Activated naive CD4-positive, alpha-beta T cell treated with anti-CD3 and anti-CD28 coated beads, Interleukin-2, amount 50 U/mL, for 24 hours (primary cell): ENCODE data around the gene GAS6.
"Not testable (repeated sequence)": the region's sequence is repeated elsewhere in the genome, so short reads cannot be mapped to it uniquely, and the experiment has no call there.

Source experiments
- H3K27ac Mint-ChIP-seq: one replicate; pipeline ENCODE4 v1.8.0; 2021; ENCODE audit warnings: mild to moderate bottlenecking, mixed read lengths
- H3K27me3 Mint-ChIP-seq: one replicate; pipeline ENCODE4 v1.8.0; 2021; ENCODE audit warnings: mixed read lengths
- H3K36me3 Mint-ChIP-seq: one replicate; pipeline ENCODE4 v1.8.0; 2021; ENCODE audit warnings: mixed read lengths
- H3K4me1 Mint-ChIP-seq: one replicate; pipeline ENCODE4 v1.8.0; 2021; ENCODE audit warnings: mixed read lengths
- H3K4me3 Mint-ChIP-seq: one replicate; pipeline ENCODE4 v1.8.0; 2021; ENCODE audit warnings: mild to moderate bottlenecking, mixed read lengths
- H3K9me3 Mint-ChIP-seq: one replicate; pipeline ENCODE4 v1.8.0; 2021; ENCODE audit warnings: mixed read lengths

The GAS6 gene

DNA sequence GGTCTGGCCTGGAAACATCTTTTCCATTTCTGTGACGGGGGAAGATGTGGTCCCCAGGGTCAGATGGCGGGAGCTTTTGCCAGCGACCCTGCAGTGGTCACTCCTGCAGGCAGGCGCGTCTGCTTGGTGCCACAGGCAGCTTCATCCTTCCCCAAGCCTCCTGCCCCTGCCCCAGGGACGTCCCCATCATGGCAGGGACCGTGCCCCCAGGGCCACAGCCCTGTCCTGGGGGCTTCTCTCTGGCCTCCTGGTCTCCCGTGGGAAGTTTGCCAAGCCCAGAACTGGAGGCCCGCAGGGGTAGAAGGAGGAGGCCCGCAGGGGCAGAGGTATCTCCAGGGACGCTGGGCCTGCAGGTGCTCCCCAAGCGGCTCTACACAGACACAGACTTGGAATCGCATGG lies 57.4 kb downstream of the GAS6 start:
- no peak overlapping the region for H3K27ac Mint-ChIP-seq
- no peaks in the 10 kb centered on the region for H3K9me3 Mint-ChIP-seq
- H3K36me3 Mint-ChIP-seq: no peaks in the 10 kb centered on the region
- H3K4me1 Mint-ChIP-seq: no peaks in the 10 kb centered on the region
- H3K27me3 Mint-ChIP-seq: no peaks in the 10 kb centered on the region
- no peak overlapping the region for H3K4me3 Mint-ChIP-seq

DNA sequence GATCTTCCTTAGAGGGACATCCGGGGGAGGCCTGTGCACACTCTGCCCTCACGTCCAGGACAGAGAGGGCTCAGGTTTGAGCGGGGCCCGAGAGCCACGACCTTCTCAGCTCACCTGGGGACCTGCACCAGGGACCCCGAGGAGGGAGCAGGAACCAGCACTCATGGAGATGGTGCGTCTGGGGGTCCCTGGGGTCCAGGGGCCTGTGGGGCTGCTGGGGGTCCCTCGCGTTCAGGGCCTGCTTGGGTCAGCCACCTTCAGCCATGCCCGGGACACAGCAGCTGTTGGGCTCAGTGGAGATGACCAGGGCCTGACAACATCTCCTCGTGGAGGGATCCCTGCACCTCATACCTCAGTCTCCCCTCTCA lies 57.8 kb downstream of the GAS6 start:
- Mint-ChIP-seq H3K27me3 (no peaks in the 10 kb centered on the region), H3K36me3 (no peaks in the 10 kb centered on the region), H3K27ac (no peak overlapping the region), H3K9me3 (no peaks in the 10 kb centered on the region), H3K4me3 (no peak overlapping the region), H3K4me1 (no peaks in the 10 kb centered on the region)

DNA sequence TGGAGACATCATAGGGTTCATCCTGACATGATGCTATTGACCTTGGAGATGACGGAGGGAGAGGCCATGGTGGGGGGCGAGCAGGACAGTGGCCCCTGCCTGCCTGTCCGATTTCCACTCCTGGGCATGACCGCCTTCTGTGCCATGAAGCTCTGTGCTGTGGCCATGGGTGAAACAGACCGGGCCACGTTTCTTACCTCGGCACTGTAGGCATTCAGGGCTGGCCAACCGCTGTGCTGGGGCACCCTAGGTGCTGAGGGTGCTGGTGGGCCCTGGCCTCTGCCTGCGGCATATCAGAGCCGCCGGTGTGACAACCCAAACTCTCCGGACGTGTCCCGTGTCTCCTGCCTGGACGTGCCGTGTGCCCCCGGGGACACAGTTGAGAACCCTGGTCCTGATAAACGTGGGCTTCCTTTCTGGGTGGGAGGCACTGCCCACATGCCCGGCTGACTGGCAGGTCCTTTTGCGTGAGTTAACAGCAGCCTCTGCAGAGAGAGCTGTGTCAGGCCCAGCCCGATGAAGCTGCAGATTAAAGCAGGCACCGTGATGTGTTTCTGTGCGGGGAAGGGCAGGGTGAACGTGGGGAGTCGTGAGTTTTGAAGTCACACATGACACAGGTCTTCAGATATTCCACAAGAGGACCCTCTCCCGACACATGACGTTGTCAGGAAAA lies 58.3 kb downstream of the GAS6 start:
- Mint-ChIP-seq H3K4me1 (no peaks in the 10 kb centered on the region), H3K9me3 (no peaks in the 10 kb centered on the region), H3K27me3 (no peaks in the 10 kb centered on the region), H3K36me3 (no peaks in the 10 kb centered on the region), H3K4me3 (no peak overlapping the region), H3K27ac (no peak overlapping the region)

DNA sequence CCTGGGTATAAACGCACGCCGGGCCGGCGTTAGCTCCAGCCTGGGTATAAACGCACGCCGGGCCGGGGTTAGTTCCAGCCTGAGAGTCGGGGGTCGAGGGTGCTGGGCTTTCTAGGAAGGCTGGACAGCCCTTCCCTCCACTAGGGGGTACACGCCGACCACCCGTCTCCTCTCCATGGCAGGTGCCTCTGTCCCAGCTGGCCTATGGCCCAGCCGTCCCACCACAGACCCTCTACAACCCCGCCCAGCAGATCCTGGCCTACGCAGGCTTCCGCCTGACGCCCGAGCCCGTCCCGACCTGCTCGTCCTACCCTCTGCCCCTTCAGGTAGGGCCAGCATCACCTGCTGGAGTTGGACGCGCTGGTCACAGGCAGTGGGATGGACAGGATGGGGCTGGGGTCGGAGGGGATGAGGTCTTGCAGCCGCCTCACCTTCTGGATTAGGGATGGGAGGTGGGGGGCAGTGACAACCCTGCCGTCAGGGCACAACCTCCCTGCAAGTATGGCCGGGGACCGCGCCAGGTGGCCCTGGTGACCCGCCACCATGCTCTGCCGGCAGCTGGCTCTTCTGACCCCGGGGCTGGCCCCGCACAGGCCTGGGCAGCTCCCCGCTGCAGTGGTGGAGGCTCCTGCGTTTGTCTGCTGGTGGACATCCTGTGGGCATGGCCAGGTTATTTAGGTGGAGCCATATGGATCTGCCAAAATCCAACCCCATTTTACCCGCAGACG lies 59.0 kb downstream of the GAS6 start:
- Mint-ChIP-seq H3K4me3 (no peak overlapping the region), H3K36me3 (no peaks in the 10 kb centered on the region), H3K27ac (no peak overlapping the region), H3K4me1 (no peaks in the 10 kb centered on the region), H3K9me3 (no peaks in the 10 kb centered on the region), H3K27me3 (no peaks in the 10 kb centered on the region)

DNA sequence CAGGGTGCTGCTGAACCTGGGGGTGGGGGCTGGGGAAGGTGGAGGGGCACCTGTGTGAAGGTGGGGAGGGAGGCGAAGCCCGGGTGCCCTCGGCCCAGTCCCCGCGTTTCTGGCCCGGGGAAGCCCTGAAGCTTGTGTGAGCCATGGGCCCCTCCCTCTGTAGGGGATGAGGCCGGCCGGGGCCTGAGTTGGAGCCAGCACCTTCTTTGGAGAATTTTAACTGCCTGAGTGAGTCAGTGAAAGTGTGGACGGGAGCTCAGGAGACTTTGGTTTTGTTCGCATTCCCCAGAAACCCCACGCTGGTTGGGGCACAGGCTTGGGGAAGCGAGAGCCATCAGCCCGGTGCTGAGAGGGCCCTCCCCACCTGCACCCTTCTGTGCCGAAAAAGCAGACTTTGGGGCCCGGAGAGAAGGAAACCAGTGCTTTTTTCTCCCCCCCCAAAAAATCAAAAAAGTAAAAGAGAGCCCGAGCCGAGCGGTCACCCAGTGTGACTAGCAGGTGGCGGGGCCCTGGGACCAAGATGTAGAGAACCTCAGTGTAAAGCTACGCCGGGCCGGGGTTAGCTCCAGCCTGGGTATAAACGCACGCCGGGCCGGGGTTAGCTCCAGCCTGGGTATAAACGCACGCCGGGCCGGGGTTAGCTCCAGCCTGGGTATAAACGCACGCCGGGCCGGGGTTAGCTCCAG lies 59.7 kb downstream of the GAS6 start:
- H3K4me3 Mint-ChIP-seq: no peak overlapping the region
- H3K36me3 Mint-ChIP-seq: no peaks in the 10 kb centered on the region
- no peaks in the 10 kb centered on the region for H3K4me1 Mint-ChIP-seq
- no peak overlapping the region for H3K27ac Mint-ChIP-seq
- H3K9me3 Mint-ChIP-seq: no peaks in the 10 kb centered on the region
- no peaks in the 10 kb centered on the region for H3K27me3 Mint-ChIP-seq

GRCh38 chr13:113803409-113804016 lies 60.4 kb downstream of the GAS6 start:
- Mint-ChIP-seq H3K36me3 (no peaks in the 10 kb centered on the region), H3K27ac (no peak overlapping the region), H3K9me3 (no peaks in the 10 kb centered on the region), H3K4me3 (no peak overlapping the region), H3K4me1 (no peaks in the 10 kb centered on the region), H3K27me3 (no peaks in the 10 kb centered on the region)

- H3K36me3 Mint-ChIP-seq: no peaks in the 10 kb centered on the region
These were observed 61.1 kb downstream of the GAS6 start for GRCh38 chr13:113802761-113803160.

DNA sequence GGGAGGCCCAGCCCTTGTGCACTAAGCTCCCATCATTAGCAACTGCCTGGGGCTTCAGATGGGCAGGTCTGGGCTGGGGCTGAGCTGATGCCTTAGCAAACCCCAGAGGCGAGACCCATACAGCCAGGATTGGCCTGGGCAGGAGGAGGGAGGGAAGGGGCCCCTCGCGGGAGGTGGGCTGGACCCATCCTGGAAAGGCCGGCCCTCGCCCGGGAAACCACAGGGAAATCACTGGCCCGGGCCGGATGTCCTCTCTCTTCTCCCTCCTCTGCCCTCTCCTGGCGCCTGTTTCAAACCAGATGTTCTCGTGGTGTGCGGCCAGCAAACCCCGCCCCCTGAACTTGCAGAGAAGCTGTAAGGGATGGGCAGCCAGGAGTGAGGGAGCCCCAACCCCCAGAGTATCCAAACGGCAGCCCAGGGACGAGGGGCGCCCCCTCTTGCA lies 61.8 kb downstream of the GAS6 start:
- Mint-ChIP-seq H3K36me3 (no peaks in the 10 kb centered on the region), H3K27me3 (no peaks in the 10 kb centered on the region), H3K27ac (no peak overlapping the region), H3K4me3 (no peak overlapping the region), H3K4me1 (no peaks in the 10 kb centered on the region), H3K9me3 (no peaks in the 10 kb centered on the region)

More at GRCh38 chr13:113802761-113803160, 61.1 kb downstream of the GAS6 start:
- Mint-ChIP-seq H3K4me1 (no peaks in the 10 kb centered on the region), H3K4me3 (no peak overlapping the region), H3K9me3 (no peaks in the 10 kb centered on the region), H3K27me3 (no peaks in the 10 kb centered on the region), H3K27ac (no peak overlapping the region)

DNA sequence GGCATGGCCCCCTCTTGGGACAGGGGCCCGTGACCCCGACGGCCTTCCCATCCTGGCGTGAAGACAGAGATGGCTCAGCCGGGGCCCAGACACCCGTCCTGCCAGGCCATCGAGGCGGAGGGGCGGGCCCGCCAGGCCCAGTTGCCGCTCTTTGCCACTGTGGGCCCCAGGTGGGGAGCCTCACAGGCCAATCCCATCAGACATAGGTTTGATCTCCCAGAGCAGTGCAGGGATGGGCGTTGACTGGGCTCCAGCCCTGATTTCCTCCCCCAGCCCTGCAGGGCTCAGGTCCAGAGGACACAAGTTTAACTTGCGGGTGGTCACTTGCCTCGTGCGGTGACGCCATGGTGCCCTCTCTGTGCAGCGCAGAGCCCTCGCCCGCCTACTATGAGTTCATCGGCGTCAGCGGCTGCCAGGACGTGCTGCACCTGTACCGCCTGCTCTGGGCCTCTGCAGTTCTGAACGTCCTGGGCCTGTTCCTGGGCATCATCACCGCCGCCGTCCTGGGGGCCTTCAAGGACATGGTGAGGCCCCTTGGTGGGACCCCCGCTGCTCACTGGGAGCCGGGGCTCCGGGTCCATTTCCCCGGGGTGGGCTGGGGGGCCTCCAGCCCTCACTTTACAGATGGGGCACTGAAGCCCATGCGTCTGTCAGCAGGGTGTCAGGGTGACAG lies 62.5 kb downstream of the GAS6 start:
- Mint-ChIP-seq H3K27me3 (no peaks in the 10 kb centered on the region), H3K9me3 (no peaks in the 10 kb centered on the region), H3K27ac (no peak overlapping the region), H3K4me3 (no peak overlapping the region), H3K36me3 (no peaks in the 10 kb centered on the region), H3K4me1 (no peaks in the 10 kb centered on the region)

- no peak overlapping the region for H3K27ac Mint-ChIP-seq
- no peaks in the 10 kb centered on the region for H3K36me3 Mint-ChIP-seq
- H3K9me3 Mint-ChIP-seq: no peaks in the 10 kb centered on the region
- no peaks in the 10 kb centered on the region for H3K4me1 Mint-ChIP-seq
- no peaks in the 10 kb centered on the region for H3K27me3 Mint-ChIP-seq
- no peak overlapping the region for H3K4me3 Mint-ChIP-seq
These were observed 63.3 kb downstream of the GAS6 start for GRCh38 chr13:113800576-113800926.

DNA sequence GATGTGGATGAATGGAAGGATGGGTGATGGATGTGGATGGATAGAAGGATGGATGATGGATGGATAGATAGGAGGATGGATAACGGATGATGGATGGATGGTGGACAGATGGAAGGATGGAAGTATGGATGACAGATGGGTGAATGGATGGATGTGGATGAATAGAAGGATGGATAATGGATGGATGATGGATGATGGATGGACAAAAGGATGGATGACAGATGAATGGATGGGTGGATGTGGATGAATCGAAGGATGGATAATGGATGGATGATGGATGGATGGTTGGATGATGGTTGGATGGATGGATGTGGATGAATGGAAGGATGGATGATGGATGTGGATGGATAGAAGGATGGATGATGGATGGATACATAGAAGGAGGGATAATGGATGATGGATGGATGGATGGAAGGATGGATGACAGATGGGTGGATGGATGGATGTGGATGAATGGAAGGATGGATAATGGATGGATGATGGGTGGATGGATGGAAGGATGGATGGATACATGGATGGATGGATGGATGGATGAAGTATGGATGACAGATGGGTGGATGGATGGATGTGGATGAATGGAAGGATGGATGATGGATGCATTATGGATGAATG lies 65.6 kb downstream of the GAS6 start:
- H3K27me3 Mint-ChIP-seq: no peaks in the 10 kb centered on the region
- no peaks in the 10 kb centered on the region for H3K4me1 Mint-ChIP-seq
- no peaks in the 10 kb centered on the region for H3K9me3 Mint-ChIP-seq
- no peaks in the 10 kb centered on the region for H3K36me3 Mint-ChIP-seq
- no peak overlapping the region for H3K4me3 Mint-ChIP-seq
- no peak overlapping the region for H3K27ac Mint-ChIP-seq

- Mint-ChIP-seq H3K9me3 (no peaks in the 10 kb centered on the region), H3K27me3 (no peaks in the 10 kb centered on the region), H3K27ac (no peak overlapping the region), H3K4me1 (no peaks in the 10 kb centered on the region), H3K4me3 (no peak overlapping the region), H3K36me3 (no peaks in the 10 kb centered on the region)
These were observed 66.8 kb downstream of the GAS6 start for GRCh38 chr13:113796964-113797676.

DNA sequence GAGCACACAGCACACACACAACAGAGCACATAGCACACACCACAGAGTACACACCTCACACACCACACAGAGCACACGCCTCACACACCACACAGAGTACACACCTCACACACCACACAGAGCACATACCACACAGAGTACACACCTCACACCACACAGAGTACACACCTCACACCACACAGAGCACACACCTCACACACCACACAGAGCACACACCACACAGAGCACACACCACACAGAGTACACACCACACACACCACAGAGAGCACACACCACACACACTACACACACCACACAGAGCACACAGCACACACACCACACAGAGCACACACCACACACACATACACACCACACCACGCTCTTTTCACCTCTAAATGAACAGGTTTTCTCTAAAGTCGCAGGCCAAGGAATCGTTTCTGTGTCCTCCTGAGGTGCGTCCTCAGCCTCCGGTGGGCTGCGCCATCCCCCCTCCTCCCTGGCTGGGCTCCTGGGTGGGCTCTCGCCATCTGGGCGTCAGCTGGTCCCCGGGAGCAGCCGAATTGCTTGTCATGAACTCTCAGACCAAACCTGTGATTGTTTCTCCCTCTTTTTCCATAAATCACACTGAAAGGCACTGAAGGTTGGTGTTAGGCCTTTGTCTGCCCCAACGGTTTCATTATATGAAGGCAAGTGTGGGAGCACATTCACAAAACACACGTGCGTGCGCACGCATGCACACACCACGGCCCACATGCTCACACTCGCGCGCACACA lies 67.5 kb downstream of the GAS6 start:
- Mint-ChIP-seq H3K27me3 (no peaks in the 10 kb centered on the region), H3K4me3 (no peak overlapping the region), H3K4me1 (no peaks in the 10 kb centered on the region), H3K27ac (no peak overlapping the region), H3K9me3 (no peaks in the 10 kb centered on the region), H3K36me3 (no peaks in the 10 kb centered on the region)

GRCh38 chr13:113795362-113795761 lies 68.5 kb downstream of the GAS6 start:
- H3K9me3 Mint-ChIP-seq, H3K4me1 Mint-ChIP-seq, H3K27me3 Mint-ChIP-seq, H3K27ac Mint-ChIP-seq, H3K4me3 Mint-ChIP-seq, H3K36me3 Mint-ChIP-seq: not testable (repeated sequence)
